GM12878 (cell line): ENCODE results near the gene SMIM7. TPM values are rescaled to one million over a fixed set of nuclear protein-coding genes. Genes with fewer than 3 reads are reported as not detected.

Source experiments
- ATF7 ChIP-seq: fragments of 450-650 bp; IDR thresholded peaks from 2 replicates; pipeline ENCODE4 v1.6.1; 2016; ENCODE audit warnings: low read depth, mild to moderate bottlenecking
- BACH1 ChIP-seq: fragments of 450-650 bp; IDR thresholded peaks from 2 replicates; pipeline ENCODE4 v1.6.1; 2017; ENCODE audit warnings: mild to moderate bottlenecking, borderline replicate concordance
- BCL3 ChIP-seq: IDR thresholded peaks from 2 replicates; pipeline ENCODE4 v1.6.1; 2011; ENCODE audit warnings: borderline replicate concordance, low read depth, mild to moderate bottlenecking, moderate library complexity, low read length; ENCODE audit not compliant: insufficient read depth, poor library complexity, severe bottlenecking
- CBX3 ChIP-seq: fragments of 200-600 bp; sonication (generic); IDR thresholded peaks from 2 replicates; pipeline ENCODE4 v1.6.1; 2016; ENCODE audit warnings: low read depth, borderline replicate concordance
- CREM ChIP-seq: IDR thresholded peaks from 2 replicates; pipeline ENCODE4 v1.6.1; 2014; ENCODE audit warnings: antibody characterized with exemption, low read depth
- DPF2 ChIP-seq: fragments of 450-650 bp; IDR thresholded peaks from 2 replicates; pipeline ENCODE4 v1.6.1; 2017; ENCODE audit warnings: mild to moderate bottlenecking
- EGR1 ChIP-seq, 2 experiments: IDR thresholded peaks; 1 replicate in 1 of 2; 2 replicates in 1 of 2; pipeline ENCODE4 v1.6.1; 2011 to 2012; ENCODE audit warnings: low read depth in 2 of 2, low read length in 2 of 2, borderline replicate concordance in 1 of 2, mild to moderate bottlenecking in 1 of 2, moderate library complexity in 1 of 2
- ESRRA ChIP-seq: IDR thresholded peaks from 2 replicates; pipeline ENCODE4 v1.6.1; 2012; ENCODE audit warnings: mild to moderate bottlenecking, low read length, improper control_type of control experiment
- FOS ChIP-seq: IDR thresholded peaks from 3 replicates; pipeline ENCODE4 v1.6.1; 2011; ENCODE audit warnings: borderline replicate concordance; ENCODE audit not compliant: insufficient read length; ENCODE audit errors: extremely low read depth
- GABPA ChIP-seq: IDR thresholded peaks from 2 replicates; pipeline ENCODE4 v1.6.1; 2014; ENCODE audit warnings: antibody characterized with exemption, low read depth, mild to moderate bottlenecking, inconsistent platforms
- HDAC2 ChIP-seq: fragments of 200-600 bp; sonication (generic); IDR thresholded peaks from 2 replicates; pipeline ENCODE4 v1.6.1; 2017
- IRF5 ChIP-seq: fragments of 450-650 bp; IDR thresholded peaks from 2 replicates; pipeline ENCODE4 v1.6.1; 2017; ENCODE audit warnings: borderline replicate concordance
- JUNB ChIP-seq: IDR thresholded peaks from 2 replicates; pipeline ENCODE4 v1.6.1; 2016; ENCODE audit warnings: antibody characterized with exemption, mild to moderate bottlenecking
- KDM1A ChIP-seq: fragments of 200-600 bp; sonication (generic); IDR thresholded peaks from 2 replicates; pipeline ENCODE4 v1.6.1; 2016; ENCODE audit warnings: borderline replicate concordance
- LARP7 ChIP-seq: fragments of 450-650 bp; IDR thresholded peaks from 2 replicates; pipeline ENCODE4 v1.6.1; 2017; ENCODE audit warnings: mild to moderate bottlenecking
- MEF2B ChIP-seq: fragments of 450-650 bp; IDR thresholded peaks from 2 replicates; pipeline ENCODE4 v1.6.1; 2018; ENCODE audit warnings: mild to moderate bottlenecking, moderate library complexity; ENCODE audit not compliant: partially characterized antibody, poor library complexity, severe bottlenecking
- NFYB ChIP-seq: IDR thresholded peaks from 2 replicates; pipeline ENCODE4 v1.6.1; 2011; ENCODE audit warnings: low read depth, mild to moderate bottlenecking, low read length, improper control_type of control experiment, moderate library complexity; ENCODE audit not compliant: insufficient read depth
- PAX5 ChIP-seq: IDR thresholded peaks from 2 replicates; pipeline ENCODE4 v1.6.1; 2011; ENCODE audit warnings: low read depth, low read length, borderline replicate concordance
- RAD51 ChIP-seq: fragments of 450-650 bp; IDR thresholded peaks from 2 replicates; pipeline ENCODE4 v1.6.1; 2016; ENCODE audit warnings: moderate library complexity, mild to moderate bottlenecking, inconsistent platforms
- SIN3A ChIP-seq: IDR thresholded peaks from 2 replicates; pipeline ENCODE4 v1.6.1; 2012; ENCODE audit warnings: low read depth, low read length, improper control_type of control experiment
- SIX5 ChIP-seq: IDR thresholded peaks from 2 replicates; pipeline ENCODE4 v1.6.1; 2011; ENCODE audit warnings: mild to moderate bottlenecking, low read depth, low read length, moderate library complexity; ENCODE audit not compliant: severe bottlenecking
- SMAD5 ChIP-seq: IDR thresholded peaks from 2 replicates; pipeline ENCODE4 v1.6.1; 2016; ENCODE audit warnings: antibody characterized with exemption, low read depth
- SREBF1 ChIP-seq: IDR thresholded peaks from 2 replicates; pipeline ENCODE4 v1.6.1; 2012; ENCODE audit warnings: mild to moderate bottlenecking, low read length
- STAT3 ChIP-seq: IDR thresholded peaks from 2 replicates; pipeline ENCODE4 v1.6.1; 2011; ENCODE audit warnings: low read depth, low read length, improper control_type of control experiment
- ZBTB4 ChIP-seq: fragments of 450-650 bp; formaldehyde crosslinking; IDR thresholded peaks from 2 replicates; pipeline ENCODE4 v1.4.0; 2022; ENCODE audit warnings: mild to moderate bottlenecking, moderate library complexity
- ZNF207 ChIP-seq: fragments of 450-650 bp; IDR thresholded peaks from 2 replicates; pipeline ENCODE4 v1.6.1; 2014; ENCODE audit warnings: antibody characterized with exemption, mild to moderate bottlenecking, borderline replicate concordance
- ZZZ3 ChIP-seq: IDR thresholded peaks from 2 replicates; pipeline ENCODE4 v1.6.1; 2011; ENCODE audit warnings: low read depth; ENCODE audit not compliant: control insufficient read depth, insufficient read length
- polyA plus RNA-seq, 11 experiments: library from polyadenylated mRNA; depleted of rRNA in 4 of 11; unstranded in 6 of 11; stranded (reverse) in 5 of 11; fragments of >200 nt; fragmentation: Nextera tagmentation in 4 of 11; fragmentation: Illumina TruSeq in 1 of 11; extraction: Ambion mirVana in 4 of 11; extraction: Trizol in 1 of 11; gene quantifications; 1 replicate in 1 of 11; 2 replicates in 10 of 11; pipeline versions ENCODE4 v1.2.1 to v1.2.3, GENCODE V29; 2011 to 2016; ENCODE audit warnings: inconsistent platforms in 2 of 11, missing spikeins in 2 of 11, low read depth in 1 of 11
- total RNA-seq, 4 experiments: library from RNA; depleted of rRNA in 3 of 4; stranded (reverse); fragments of >200 nt in 3 of 4; fragmentation: Illumina TruSeq in 1 of 4; extraction: Trizol in 1 of 4; gene quantifications; 2 replicates each; pipeline versions ENCODE4 v1.2.1 to v1.2.3, GENCODE V29; 2013 to 2021

Gene SMIM7
- total and polyA plus RNA-seq, 10 of the 15 experiments (the other 5 are each of a cell fraction or from before 2014, with no cell fraction given), result 45.7 to 170 (median 70.8) TPM

- peak; percentile 66 for TF ChIP-seq DPF2
- TF ChIP-seq ESRRA, result no peak
- peak; percentile 33 for TF ChIP-seq SIX5
- TF ChIP-seq ZBTB4, result no peak
- TF ChIP-seq BACH1, result peak; percentile 56
- no peak for TF ChIP-seq FOS
- TF ChIP-seq STAT3, result no peak
- TF ChIP-seq ZZZ3, result no peak
- no peak for TF ChIP-seq IRF5
- peak in 1 of 2 experiments; percentile 75; a peak in 2 of 3 replicates for TF ChIP-seq EGR1 (IDR thresholded peaks at IDR 0.05; ENCODE audit: borderline replicate concordance in 1 of 2, low read depth in 2 of 2, low read length in 2 of 2)
- TF ChIP-seq KDM1A, result no peak
- TF ChIP-seq CREM, result peak; percentile 63; the same call in 1 of the 2 replicates
- peak; percentile 63; the same call in 1 of the 2 replicates for TF ChIP-seq ATF7
- peak; percentile 9 for TF ChIP-seq BCL3
- peak; percentile 52; the same call in 1 of the 2 replicates for TF ChIP-seq SIN3A
- peak; percentile 64 for TF ChIP-seq LARP7
- TF ChIP-seq JUNB, result no peak
- no peak for TF ChIP-seq SREBF1
- TF ChIP-seq CBX3, result no peak
- no peak for TF ChIP-seq HDAC2
- TF ChIP-seq NFYB, result no peak
- peak; percentile 31 for TF ChIP-seq MEF2B
- peak; percentile 69; the same call in 1 of the 2 replicates for TF ChIP-seq PAX5
- TF ChIP-seq RAD51, result no peak
- peak; percentile 80 for TF ChIP-seq SMAD5
- TF ChIP-seq GABPA, result no peak
- TF ChIP-seq ZNF207, result no peak
Measured at GRCh38 chr19:16628183-16628983, 31.6 kb downstream of the SMIM7 start, which contains the start of gene MED26 (continued).
